Pancreas (tissue), 10 donors: ENCODE measurements around the gene CAPN2. TPM values are rescaled to one million over a fixed set of nuclear protein-coding genes. Genes with fewer than 3 reads are reported as not detected.
A peak's percentile ranks its signal among the peaks of the same experiment; 100 is the strongest.

Source experiments
- ATAC-seq, 4 donors: fragments of 200-7000 bp; cut with Tn5 transposase; one replicate each; pipeline versions ENCODE4 v1.8.0 to v1.9.1; 2020; ENCODE audit warnings: mild to moderate bottlenecking in 4 of 4, moderate library complexity in 4 of 4
- DNase-seq, 6 donors: peaks; one replicate each; pipeline ENCODE4 v3.0.0-alpha.2; 2020
- FAIRE-seq: peaks from 2 replicates; lab custom pipeline; 2012; peaks lifted over from hg19 to GRCh38; lab: Jason Lieb, UNC
- H3K27ac ChIP-seq, 4 donors: fragments of 200-600 bp; sonication (generic); 1 replicate in 3 of 4; 2 replicates in 1 of 4; pipeline versions ENCODE4 v1.5.0 to v1.8.0; 2020
- H3K27me3 ChIP-seq, 4 donors: fragments of 200-600 bp; one replicate each; pipeline ENCODE4 v1.8.0; 2021
- H3K36me3 ChIP-seq, 3 donors: fragments of 200-600 bp; sonication (generic) in 1 of 3; one replicate each; pipeline versions ENCODE4 v1.5.0 to v1.8.0; 2020 to 2021
- H3K4me1 ChIP-seq, 3 donors: fragments of 200-600 bp; one replicate each; pipeline ENCODE4 v1.8.0; 2021
- H3K4me3 ChIP-seq, 4 donors: fragments of 200-600 bp; sonication (generic) in 2 of 4; one replicate each; pipeline versions ENCODE4 v1.5.0 to v1.8.0; 2020 to 2021
- H3K9me3 ChIP-seq, 4 donors: fragments of 200-600 bp; one replicate each; pipeline ENCODE4 v1.8.0; 2021
- WGBS, 2 donors: extraction: QIAGEN DNeasy Blood & Tissue Kit; methylation state at CpG; one replicate each; pipeline ENCODE4 v1.1.7; 2013; 5-methylcytosine and 5-hydroxymethylcytosine counted together
- intact Hi-C, 3 donors: fragments of 100-400 bp; cut with DNase I; formaldehyde crosslinking; loops; one replicate each; pipeline versions ENCODE4 v1.11.1 to v1.14.2; 2022
- polyA plus RNA-seq, 2 donors: library from polyadenylated mRNA; stranded (reverse); fragments of 200-250 nt; gene quantifications; one replicate each; pipeline ENCODE4 v1.2.3, GENCODE V29; 2013
- total RNA-seq, 6 donors: library from RNA; stranded (reverse); fragmentation: NEBNext Ultra II Directional in 4 of 6; extraction: Animal tissue kit (Norgen Biotek cat#: 25700) in 4 of 6; gene quantifications; one replicate each; pipeline versions ENCODE4 v1.2.1 to v1.2.4, GENCODE V29; 2021 to 2023
- TF ChIP-seq, protein P1 (sequence below), 4 donors: fragments of 200-600 bp; sonication (generic) in 3 of 4; IDR thresholded peaks; one replicate each; pipeline versions ENCODE4 v1.5.0 to v1.8.0; 2021; ENCODE audit warnings: antibody characterized with exemption in 4 of 4
- donor health status: healthy with polysubstance abuse.
- donor health status: DM: no; HTN: no; CAD: no; lungs with moderate emphysema.
- donor health status: DM: no; HTN: no; CAD: no.
- donor health status: control.
- donor health status: control.
- donor health status: Bipolar disorder and iron deficiency.
- donor health status: DM: yes; HTN: yes; CAD: no.
- donor health status: DM: no; HTN: no; CAD: no.
- donor health status: DM: no; HTN: no; CAD: no.
- donor health status: DM: yes; HTN: yes; CAD: no.

CAPN2 gene
- total and polyA plus RNA-seq, 8 donors = 48.2 to 90.0 (median 55.7) TPM

DNA sequence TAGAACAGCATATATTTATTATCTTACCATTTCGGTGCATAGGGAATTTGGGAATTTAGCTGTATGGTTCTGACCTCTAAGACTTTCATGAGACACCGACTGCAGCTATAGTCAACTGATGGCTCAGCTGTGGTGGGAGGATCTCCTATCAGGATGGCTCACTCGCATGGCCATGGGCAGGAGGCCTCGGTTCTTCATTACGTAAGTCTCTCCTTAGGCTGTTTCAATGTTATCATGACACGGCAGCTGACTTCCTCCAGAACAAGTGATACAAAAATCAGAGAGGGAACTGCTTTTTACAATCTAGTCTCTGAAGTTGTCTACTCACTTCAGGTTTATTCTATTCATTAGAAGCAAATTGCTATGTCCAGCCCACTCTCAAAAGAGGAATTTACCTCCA, 33.5 kb upstream of the CAPN2 start:
- Histone ChIP-seq H3K27me3 (no peaks in the 10 kb centered on the region), H3K27ac (no peak overlapping the region), H3K4me1 (no peaks in the 10 kb centered on the region), H3K36me3 (no peaks in the 10 kb centered on the region), H3K4me3 (no peak overlapping the region), H3K9me3 (no peaks in the 10 kb centered on the region)
- intact Hi-C loops = no loop called here
- TF ChIP-seq, protein P1, sequence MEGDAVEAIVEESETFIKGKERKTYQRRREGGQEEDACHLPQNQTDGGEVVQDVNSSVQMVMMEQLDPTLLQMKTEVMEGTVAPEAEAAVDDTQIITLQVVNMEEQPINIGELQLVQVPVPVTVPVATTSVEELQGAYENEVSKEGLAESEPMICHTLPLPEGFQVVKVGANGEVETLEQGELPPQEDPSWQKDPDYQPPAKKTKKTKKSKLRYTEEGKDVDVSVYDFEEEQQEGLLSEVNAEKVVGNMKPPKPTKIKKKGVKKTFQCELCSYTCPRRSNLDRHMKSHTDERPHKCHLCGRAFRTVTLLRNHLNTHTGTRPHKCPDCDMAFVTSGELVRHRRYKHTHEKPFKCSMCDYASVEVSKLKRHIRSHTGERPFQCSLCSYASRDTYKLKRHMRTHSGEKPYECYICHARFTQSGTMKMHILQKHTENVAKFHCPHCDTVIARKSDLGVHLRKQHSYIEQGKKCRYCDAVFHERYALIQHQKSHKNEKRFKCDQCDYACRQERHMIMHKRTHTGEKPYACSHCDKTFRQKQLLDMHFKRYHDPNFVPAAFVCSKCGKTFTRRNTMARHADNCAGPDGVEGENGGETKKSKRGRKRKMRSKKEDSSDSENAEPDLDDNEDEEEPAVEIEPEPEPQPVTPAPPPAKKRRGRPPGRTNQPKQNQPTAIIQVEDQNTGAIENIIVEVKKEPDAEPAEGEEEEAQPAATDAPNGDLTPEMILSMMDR (IDR thresholded peaks at IDR 0.05) = no peak
- no peak for FAIRE-seq
- no peak for DNase-seq
- no peak for ATAC-seq
- 79 to 89% methylated on average over 6 of the region's 6 CpGs for WGBS, 2 donors

DNA sequence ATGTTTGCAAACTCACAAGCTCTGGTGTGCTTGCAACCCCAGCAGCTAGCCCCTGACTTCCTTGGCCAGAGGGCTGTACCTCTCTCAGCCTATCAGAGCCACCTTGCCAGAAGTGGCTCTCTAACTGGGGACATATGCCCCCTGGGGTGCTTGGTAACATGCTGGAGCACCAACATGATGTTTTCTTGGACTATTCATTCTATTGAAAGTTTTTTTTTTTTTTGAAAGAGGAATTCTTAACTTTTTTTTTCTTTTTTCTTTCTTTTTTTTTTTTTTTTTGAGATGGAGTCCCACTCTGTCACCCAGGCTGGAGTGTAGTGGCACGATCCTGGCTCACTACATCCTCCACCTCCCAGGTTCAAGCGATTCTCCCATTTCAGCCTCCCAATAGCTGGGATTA, 32.2 kb upstream of the CAPN2 start:
- no peak for DNase-seq
- TF ChIP-seq, protein P1 (IDR thresholded peaks at IDR 0.05) = no peak
- no peaks in the 10 kb centered on the region for H3K4me1 ChIP-seq
- WGBS, 2 donors = 87 to 98% methylated on average over 2 of the region's 2 CpGs
- H3K27ac ChIP-seq = no peak overlapping the region
- no peaks in the 10 kb centered on the region for H3K9me3 ChIP-seq
- H3K4me3 ChIP-seq = no peak overlapping the region
- intact Hi-C loops = loop anchor here in 2 of 3 donors (5.0 to 10.0 kb wide), 3 partner anchors 545 to 885 kb away; no protein-coding TSS in a partner anchor
- H3K27me3 ChIP-seq = no peaks in the 10 kb centered on the region
- H3K36me3 ChIP-seq = no peaks in the 10 kb centered on the region
- FAIRE-seq = no peak
- ATAC-seq = no peak

DNA sequence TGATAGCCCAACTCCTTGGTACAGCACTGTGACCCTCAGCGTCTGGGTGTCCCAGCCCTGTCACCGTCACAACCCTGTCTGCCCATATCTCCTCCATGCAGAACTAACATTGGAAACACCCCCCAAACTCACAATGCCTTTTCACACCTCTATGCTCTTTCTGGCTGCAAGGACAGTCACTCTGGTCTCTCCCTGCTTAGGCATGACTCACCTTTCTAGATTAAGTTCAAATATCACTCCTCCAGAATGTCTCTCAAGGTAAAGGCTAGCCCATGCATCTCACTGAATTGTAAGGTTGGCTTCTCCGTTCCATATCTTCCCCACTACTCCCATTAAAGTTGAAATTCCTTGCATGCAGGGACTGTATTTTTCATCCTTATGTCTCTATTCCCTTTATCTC, 29.8 kb upstream of the CAPN2 start:
- no peak for DNase-seq
- Histone ChIP-seq H3K9me3 (no peaks in the 10 kb centered on the region), H3K27me3 (no peaks in the 10 kb centered on the region), H3K4me1 (no peaks in the 10 kb centered on the region), H3K27ac (no peak overlapping the region), H3K4me3 (no peak overlapping the region), H3K36me3 (no peaks in the 10 kb centered on the region)
- TF ChIP-seq, protein P1 (IDR thresholded peaks at IDR 0.05) = no peak
- no peak for FAIRE-seq
- no peak for ATAC-seq
- intact Hi-C loops = loop anchor here in 2 of 3 donors (5.0 to 10.0 kb wide), 3 partner anchors 548 to 888 kb away; no protein-coding TSS in a partner anchor
- 86 to 89% methylated on average over 3 of the region's 3 CpGs for WGBS, 2 donors

DNA sequence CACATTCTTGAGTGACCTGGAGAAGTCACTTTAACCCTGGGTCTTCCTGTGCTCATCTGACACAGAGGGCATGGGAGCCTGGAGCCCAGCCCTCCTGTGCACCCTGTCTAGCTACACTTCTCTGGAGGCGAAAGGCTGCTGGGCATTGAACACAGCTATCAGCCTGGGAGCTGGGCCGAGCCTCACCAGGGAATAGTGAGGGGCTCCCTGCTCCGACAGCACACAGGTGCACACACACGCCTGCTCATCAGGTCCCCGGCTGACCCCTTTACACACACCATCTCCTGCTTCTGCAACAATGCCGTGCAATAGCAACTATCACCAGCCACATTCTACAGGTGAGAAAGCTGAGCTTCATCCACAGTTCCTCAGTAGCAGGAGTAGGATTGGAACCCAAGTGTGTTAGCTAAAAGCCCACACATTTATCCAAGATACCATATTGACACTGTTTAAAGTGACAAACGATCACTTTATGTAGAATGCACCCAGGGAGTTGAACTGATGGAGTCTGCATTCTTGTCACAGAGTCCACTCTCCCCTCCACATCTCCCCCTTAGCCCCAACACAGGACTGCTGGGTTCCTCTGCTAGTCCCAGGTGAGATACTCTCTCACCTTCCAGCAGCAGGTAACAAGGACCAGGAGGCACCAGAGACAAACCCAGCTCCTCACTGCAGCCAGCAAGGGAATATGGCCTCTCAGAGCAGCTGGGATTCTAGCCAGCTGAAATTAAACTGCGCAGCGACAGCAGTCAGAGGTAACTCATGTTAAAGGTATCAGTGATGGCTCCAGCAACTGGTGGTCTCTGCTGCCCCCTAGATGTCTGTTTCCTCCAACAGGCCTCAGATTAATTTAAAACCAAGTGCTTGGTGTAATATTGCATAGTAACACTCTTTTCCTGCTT, 28.5 kb upstream of the CAPN2 start:
- 58 to 64% methylated on average over 9 of the region's 9 CpGs for WGBS, 2 donors
- Histone ChIP-seq H3K36me3 (no peaks in the 10 kb centered on the region), H3K4me3 (no peak overlapping the region), H3K27me3 (no peaks in the 10 kb centered on the region), H3K27ac (no peak overlapping the region), H3K9me3 (no peaks in the 10 kb centered on the region), H3K4me1 (no peaks in the 10 kb centered on the region)
- ATAC-seq (peak; percentile 67 to 95 (median 92)), FAIRE-seq (no peak), DNase-seq (peak in 4 of 6 donors; percentile 49 to 82 (median 53))
- intact Hi-C loops = loop anchor here in 2 of 3 donors (5.0 to 10.0 kb wide), 3 partner anchors 549 to 889 kb away; no protein-coding TSS in a partner anchor
- TF ChIP-seq, protein P1 (IDR thresholded peaks at IDR 0.05) = peak in 3 of 4 donors; percentile 48 to 57 (median 48)

DNA sequence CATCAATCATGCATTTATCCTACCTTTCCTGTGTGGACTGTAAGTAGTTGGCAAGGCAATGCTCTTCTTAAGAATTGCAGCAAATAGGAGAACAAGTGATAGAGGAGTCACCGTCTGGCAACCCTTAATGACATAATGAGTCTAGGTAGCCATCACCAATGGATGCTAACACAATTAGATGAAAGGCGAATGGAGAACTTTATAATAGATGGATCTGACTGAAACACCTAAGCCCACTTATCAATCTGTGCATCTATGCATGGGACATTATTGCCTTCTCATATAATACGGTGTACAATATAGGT, 27.9 kb upstream of the CAPN2 start:
- DNase-seq (no peak), FAIRE-seq (no peak), ATAC-seq (no peak)
- no peak overlapping the region for H3K4me3 ChIP-seq
- no peak overlapping the region for H3K27ac ChIP-seq
- no peaks in the 10 kb centered on the region for H3K9me3 ChIP-seq
- no peaks in the 10 kb centered on the region for H3K4me1 ChIP-seq
- WGBS, 2 donors = 64 to 67% methylated on average over 3 of the region's 3 CpGs
- no peaks in the 10 kb centered on the region for H3K36me3 ChIP-seq
- H3K27me3 ChIP-seq = no peaks in the 10 kb centered on the region
- TF ChIP-seq, protein P1 (IDR thresholded peaks at IDR 0.05) = no peak
- intact Hi-C loops = loop anchor here in 2 of 3 donors (5.0 to 10.0 kb wide), 3 partner anchors 550 to 890 kb away; no protein-coding TSS in a partner anchor
